Vagina (tissue), 2 donors: ENCODE measurements around the gene CCZ1B. TPM values are rescaled to one million over a fixed set of nuclear protein-coding genes. Genes with fewer than 3 reads are reported as not detected.
"Not testable (repeated sequence)": the region's sequence is repeated elsewhere in the genome, so short reads cannot be mapped to it uniquely, and the experiment has no call there.

Experiments used
- DNase-seq, 2 donors: peaks; one replicate each; pipeline ENCODE4 v3.0.0-alpha.2; 2017; ENCODE audit errors: extremely low spot score in 2 of 2
- H3K27ac ChIP-seq: fragments of 200-600 bp; sonication (generic); one replicate; pipeline ENCODE4 v1.5.1; 2019
- H3K27me3 ChIP-seq: fragments of 200-600 bp; sonication (generic); one replicate; pipeline ENCODE4 v1.5.1; 2019
- H3K36me3 ChIP-seq, 2 donors: fragments of 200-600 bp; sonication (generic); one replicate each; pipeline ENCODE4 v1.5.1; 2017 to 2019
- H3K4me1 ChIP-seq: fragments of 200-600 bp; sonication (generic); one replicate; pipeline ENCODE4 v1.5.1; 2019
- H3K4me3 ChIP-seq, 2 donors: fragments of 200-600 bp; sonication (generic); 1 replicate in 1 of 2; 2 replicates in 1 of 2; pipeline ENCODE4 v1.5.1; 2016 to 2019
- H3K9me3 ChIP-seq: fragments of 200-600 bp; sonication (generic); one replicate; pipeline ENCODE4 v1.5.1; 2019
- POLR2A ChIP-seq, 2 donors: fragments of 450-650 bp; IDR thresholded peaks; one replicate each; pipeline ENCODE4 v1.6.1; 2017; ENCODE audit warnings: antibody characterized with exemption in 2 of 2, mild to moderate bottlenecking in 2 of 2, moderate library complexity in 2 of 2
- POLR2AphosphoS5 ChIP-seq, 2 donors: sonication (generic); formaldehyde crosslinking; IDR thresholded peaks; one replicate each; pipeline ENCODE4 v1.9.0; 2017; ENCODE audit warnings: antibody characterized with exemption in 2 of 2, mild to moderate bottlenecking in 2 of 2, low read depth in 1 of 2; ENCODE audit not compliant: insufficient read depth in 1 of 2
- intact Hi-C: fragments of 100-400 bp; cut with DNase I; formaldehyde crosslinking; loops from one replicate; pipeline ENCODE4 v1.15.1; 2023
- total RNA-seq: library from RNA; depleted of rRNA; stranded (reverse); fragments of >200 nt; gene quantifications from one replicate; pipeline ENCODE4 v1.2.3, GENCODE V29; 2016
- TF ChIP-seq, protein P1 (sequence below), 3 experiments: fragments of 450-650 bp in 2 of 3; fragments of 200-600 bp in 1 of 3; sonication (generic) in 1 of 3; IDR thresholded peaks; one replicate each; pipeline ENCODE4 v1.5.1; 2017 to 2019; ENCODE audit warnings: antibody characterized with exemption in 3 of 3, mild to moderate bottlenecking in 2 of 3, moderate library complexity in 2 of 3

The CCZ1B gene
- total RNA-seq, 1 donor from 2014 or later: 20.1 TPM

- H3K4me3 ChIP-seq, H3K4me1 ChIP-seq, H3K27me3 ChIP-seq, DNase-seq, H3K36me3 ChIP-seq, H3K9me3 ChIP-seq, H3K27ac ChIP-seq, intact Hi-C loops: not testable (repeated sequence)
These were observed 21.7 kb upstream of the CCZ1B start for GRCh38 chr7:6847751-6848150.

DNA sequence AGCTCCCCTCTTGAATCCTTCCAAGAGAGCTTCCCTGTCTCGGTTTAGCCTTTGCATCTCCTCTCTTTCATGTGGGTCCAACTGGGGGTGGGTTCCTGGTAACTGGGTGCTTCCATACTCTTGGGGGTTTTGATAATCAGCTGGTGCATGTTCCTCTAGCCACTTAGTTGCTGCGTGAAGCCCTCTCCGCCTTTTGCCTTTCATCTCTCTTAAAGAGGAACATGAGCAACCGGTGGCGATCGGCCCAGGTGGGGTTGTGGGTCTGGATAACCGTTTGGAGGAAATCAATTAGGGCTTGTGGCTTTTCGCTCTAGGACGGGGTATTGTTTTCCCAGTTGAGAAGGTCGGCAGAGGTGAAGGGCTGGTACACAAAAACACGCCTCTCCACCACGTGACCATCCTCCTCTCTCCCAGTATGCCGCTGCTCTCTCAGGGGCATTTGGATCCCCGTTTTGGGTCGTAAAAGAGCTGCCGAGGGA is 19.9 kb upstream of the CCZ1B start:
- H3K9me3 ChIP-seq, H3K27me3 ChIP-seq, intact Hi-C loops, DNase-seq, H3K27ac ChIP-seq, H3K36me3 ChIP-seq, H3K4me3 ChIP-seq, H3K4me1 ChIP-seq: not testable (repeated sequence)

GRCh38 chr7:6843654-6844053 is 17.6 kb upstream of the CCZ1B start:
- H3K9me3 ChIP-seq, intact Hi-C loops, DNase-seq, H3K27me3 ChIP-seq, H3K36me3 ChIP-seq, H3K4me1 ChIP-seq, H3K4me3 ChIP-seq, H3K27ac ChIP-seq: not testable (repeated sequence)

DNA sequence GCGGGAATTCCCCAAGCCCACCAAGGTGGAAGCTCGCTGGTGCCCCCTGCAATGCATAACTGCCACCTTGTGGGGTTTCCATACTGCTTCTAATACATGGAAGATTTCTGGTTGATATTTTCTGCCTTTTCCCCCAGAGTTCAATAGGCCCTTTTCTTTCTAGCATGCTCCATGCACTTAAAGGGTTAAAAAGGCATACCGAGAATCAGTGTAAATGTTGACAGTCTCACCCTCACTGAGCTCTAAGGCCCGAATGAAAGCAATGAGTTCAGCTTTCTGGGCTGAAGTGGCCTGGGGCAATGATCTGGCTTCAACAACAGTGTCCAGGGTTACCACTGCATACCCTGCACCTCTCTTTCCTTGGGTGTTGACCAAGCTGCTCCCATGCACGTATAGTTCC is 17.0 kb upstream of the CCZ1B start:
- H3K9me3 ChIP-seq, H3K27ac ChIP-seq, intact Hi-C loops, H3K27me3 ChIP-seq, H3K4me3 ChIP-seq, H3K4me1 ChIP-seq, H3K36me3 ChIP-seq, DNase-seq: not testable (repeated sequence)

- intact Hi-C loops, H3K27ac ChIP-seq, H3K27me3 ChIP-seq, H3K9me3 ChIP-seq, DNase-seq, H3K4me3 ChIP-seq, H3K4me1 ChIP-seq, H3K36me3 ChIP-seq: not testable (repeated sequence)
These were observed 16.3 kb upstream of the CCZ1B start for GRCh38 chr7:6842278-6842921.

DNA sequence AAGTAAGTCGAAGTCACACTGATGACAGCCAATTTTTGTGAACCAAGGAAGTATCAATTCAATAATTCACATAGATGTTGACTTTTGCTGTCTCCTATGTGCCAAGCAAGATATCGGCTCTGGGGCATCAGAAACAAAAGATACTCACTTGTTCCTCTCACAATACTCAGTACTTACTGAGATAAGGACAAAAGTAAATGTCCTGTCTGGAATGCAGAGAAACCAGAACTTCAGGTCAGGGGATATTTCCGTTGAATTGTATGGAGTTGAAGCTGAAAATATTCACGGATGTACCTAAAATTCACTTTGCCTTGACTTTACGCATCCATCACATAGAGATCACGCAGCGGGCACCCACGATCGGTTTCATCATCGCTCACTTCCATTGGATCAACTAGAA is 11.0 kb upstream of the CCZ1B start:
- H3K36me3 ChIP-seq, H3K27me3 ChIP-seq, DNase-seq, intact Hi-C loops, H3K9me3 ChIP-seq, H3K4me1 ChIP-seq, H3K27ac ChIP-seq, H3K4me3 ChIP-seq: not testable (repeated sequence)

GRCh38 chr7:6835521-6835920 is 9.4 kb upstream of the CCZ1B start:
- H3K36me3 ChIP-seq, DNase-seq, H3K27me3 ChIP-seq, H3K4me3 ChIP-seq, H3K27ac ChIP-seq, intact Hi-C loops, H3K9me3 ChIP-seq, H3K4me1 ChIP-seq: not testable (repeated sequence)

DNA sequence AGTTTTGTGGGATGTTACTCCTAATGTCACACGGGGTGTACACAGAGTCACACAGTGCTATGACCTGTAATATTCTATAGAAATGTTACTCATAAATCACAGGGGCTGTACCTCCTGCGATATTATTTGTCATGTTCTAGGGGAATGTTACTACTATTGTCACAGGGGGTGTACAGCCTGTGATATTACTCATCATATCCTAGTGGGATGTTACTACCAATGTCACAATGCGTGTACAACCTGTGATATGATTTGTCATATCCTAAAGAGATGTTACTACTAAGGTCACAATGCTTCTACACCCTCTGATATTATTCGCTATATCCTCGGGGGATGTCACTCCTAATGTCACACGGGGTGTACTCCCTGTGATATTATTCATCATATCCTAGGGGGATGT is 7.6 kb upstream of the CCZ1B start:
- intact Hi-C loops: no loop called here
- no peak for DNase-seq
- no peaks in the 10 kb centered on the region for H3K27me3 ChIP-seq
- H3K36me3 ChIP-seq: no peaks in the 10 kb centered on the region
- H3K4me3 ChIP-seq: no peak overlapping the region
- no peaks in the 10 kb centered on the region for H3K4me1 ChIP-seq
- no peaks in the 10 kb centered on the region for H3K9me3 ChIP-seq
- H3K27ac ChIP-seq: no peak overlapping the region
- no peak for TF ChIP-seq POLR2AphosphoS5 (IDR thresholded peaks at IDR 0.05; ENCODE audit: insufficient read depth in 1 of 2, low read depth in 1 of 2)
- TF ChIP-seq, protein P1, sequence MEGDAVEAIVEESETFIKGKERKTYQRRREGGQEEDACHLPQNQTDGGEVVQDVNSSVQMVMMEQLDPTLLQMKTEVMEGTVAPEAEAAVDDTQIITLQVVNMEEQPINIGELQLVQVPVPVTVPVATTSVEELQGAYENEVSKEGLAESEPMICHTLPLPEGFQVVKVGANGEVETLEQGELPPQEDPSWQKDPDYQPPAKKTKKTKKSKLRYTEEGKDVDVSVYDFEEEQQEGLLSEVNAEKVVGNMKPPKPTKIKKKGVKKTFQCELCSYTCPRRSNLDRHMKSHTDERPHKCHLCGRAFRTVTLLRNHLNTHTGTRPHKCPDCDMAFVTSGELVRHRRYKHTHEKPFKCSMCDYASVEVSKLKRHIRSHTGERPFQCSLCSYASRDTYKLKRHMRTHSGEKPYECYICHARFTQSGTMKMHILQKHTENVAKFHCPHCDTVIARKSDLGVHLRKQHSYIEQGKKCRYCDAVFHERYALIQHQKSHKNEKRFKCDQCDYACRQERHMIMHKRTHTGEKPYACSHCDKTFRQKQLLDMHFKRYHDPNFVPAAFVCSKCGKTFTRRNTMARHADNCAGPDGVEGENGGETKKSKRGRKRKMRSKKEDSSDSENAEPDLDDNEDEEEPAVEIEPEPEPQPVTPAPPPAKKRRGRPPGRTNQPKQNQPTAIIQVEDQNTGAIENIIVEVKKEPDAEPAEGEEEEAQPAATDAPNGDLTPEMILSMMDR (IDR thresholded peaks at IDR 0.05): no peak
- no peak for TF ChIP-seq POLR2A (IDR thresholded peaks at IDR 0.05)

- H3K27me3 ChIP-seq: no peaks in the 10 kb centered on the region
- H3K27ac ChIP-seq: no peak overlapping the region
- no peaks in the 10 kb centered on the region for H3K36me3 ChIP-seq
- no peak for DNase-seq
- H3K9me3 ChIP-seq: no peaks in the 10 kb centered on the region
- intact Hi-C loops: no loop called here
- TF ChIP-seq, protein P1 (IDR thresholded peaks at IDR 0.05): no peak
- no peak for TF ChIP-seq POLR2AphosphoS5 (IDR thresholded peaks at IDR 0.05; ENCODE audit: insufficient read depth in 1 of 2, low read depth in 1 of 2)
- no peak overlapping the region for H3K4me3 ChIP-seq
- no peaks in the 10 kb centered on the region for H3K4me1 ChIP-seq
These were observed 5.1 kb upstream of the CCZ1B start for GRCh38 chr7:6831018-6831725.

DNA sequence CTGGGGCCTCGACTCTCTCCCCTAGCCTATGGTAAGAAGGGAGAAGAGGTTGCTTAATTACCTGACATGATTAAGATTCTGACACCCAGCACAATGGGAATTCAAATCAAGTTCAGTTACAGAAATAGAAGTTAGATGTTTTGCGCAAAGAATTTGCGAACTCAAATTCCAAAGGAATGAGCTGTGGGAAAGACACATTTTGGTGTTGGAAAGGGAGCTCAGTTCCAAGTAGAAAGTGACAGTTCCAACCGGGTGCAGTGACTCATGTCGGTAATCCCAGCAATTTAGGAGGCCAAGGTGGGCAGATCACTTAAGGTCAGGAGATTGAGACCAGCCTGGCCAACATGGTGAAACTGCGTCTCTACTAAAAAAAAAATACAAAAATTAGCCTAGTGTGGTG is 4.0 kb upstream of the CCZ1B start:
- H3K27me3 ChIP-seq, H3K27ac ChIP-seq, DNase-seq, H3K36me3 ChIP-seq, H3K4me1 ChIP-seq, intact Hi-C loops, H3K9me3 ChIP-seq, H3K4me3 ChIP-seq: not testable (repeated sequence)

- DNase-seq, H3K27ac ChIP-seq, intact Hi-C loops, H3K9me3 ChIP-seq, H3K4me3 ChIP-seq, H3K36me3 ChIP-seq, H3K27me3 ChIP-seq, H3K4me1 ChIP-seq: not testable (repeated sequence)
These were observed 3.5 kb upstream of the CCZ1B start for GRCh38 chr7:6829616-6830015.
